ENCODE data around the gene TRHDE.

DNA sequence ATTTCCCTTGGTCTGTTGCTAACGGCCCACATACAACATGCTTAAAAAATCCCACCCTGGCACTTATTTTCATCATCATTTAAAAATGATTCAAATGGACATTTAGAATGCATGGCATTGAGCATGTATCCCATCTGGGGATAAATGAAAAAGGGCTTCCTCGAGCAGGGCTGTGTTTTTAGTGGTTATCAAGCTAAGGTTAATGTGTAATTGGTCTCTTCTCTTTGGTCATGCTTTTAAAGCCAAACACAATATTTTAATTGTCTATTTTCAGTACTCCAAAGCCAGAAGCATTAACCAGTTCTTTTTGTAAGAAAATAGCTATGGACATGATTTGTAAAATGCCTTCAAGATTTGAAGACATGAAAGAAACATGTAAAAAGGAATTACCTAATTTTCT lies 1.9 kb upstream of the TRHDE start:
- no peak for TF ChIP-seq POLR2A (IDR thresholded peaks at IDR 0.05)
- TF ChIP-seq, protein P1, sequence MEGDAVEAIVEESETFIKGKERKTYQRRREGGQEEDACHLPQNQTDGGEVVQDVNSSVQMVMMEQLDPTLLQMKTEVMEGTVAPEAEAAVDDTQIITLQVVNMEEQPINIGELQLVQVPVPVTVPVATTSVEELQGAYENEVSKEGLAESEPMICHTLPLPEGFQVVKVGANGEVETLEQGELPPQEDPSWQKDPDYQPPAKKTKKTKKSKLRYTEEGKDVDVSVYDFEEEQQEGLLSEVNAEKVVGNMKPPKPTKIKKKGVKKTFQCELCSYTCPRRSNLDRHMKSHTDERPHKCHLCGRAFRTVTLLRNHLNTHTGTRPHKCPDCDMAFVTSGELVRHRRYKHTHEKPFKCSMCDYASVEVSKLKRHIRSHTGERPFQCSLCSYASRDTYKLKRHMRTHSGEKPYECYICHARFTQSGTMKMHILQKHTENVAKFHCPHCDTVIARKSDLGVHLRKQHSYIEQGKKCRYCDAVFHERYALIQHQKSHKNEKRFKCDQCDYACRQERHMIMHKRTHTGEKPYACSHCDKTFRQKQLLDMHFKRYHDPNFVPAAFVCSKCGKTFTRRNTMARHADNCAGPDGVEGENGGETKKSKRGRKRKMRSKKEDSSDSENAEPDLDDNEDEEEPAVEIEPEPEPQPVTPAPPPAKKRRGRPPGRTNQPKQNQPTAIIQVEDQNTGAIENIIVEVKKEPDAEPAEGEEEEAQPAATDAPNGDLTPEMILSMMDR (IDR thresholded peaks at IDR 0.05): no peak
